Mesodermal cell (in vitro differentiated cells): ENCODE results near the gene TCF12.

ENCODE experiments used
- H3K27ac ChIP-seq: 2 replicates; pipeline ENCODE4 v1.7.0; 2013; ENCODE audit warnings: mild to moderate bottlenecking, low read depth, low read length, moderate library complexity; ENCODE audit not compliant: severe bottlenecking
- H3K36me3 ChIP-seq: 2 replicates; pipeline ENCODE4 v1.7.1; 2013; ENCODE audit warnings: mild to moderate bottlenecking, low read length, moderate library complexity; ENCODE audit not compliant: control insufficient read depth, insufficient read depth
- H3K4me1 ChIP-seq: one replicate; pipeline ENCODE4 v1.7.1; 2013; ENCODE audit warnings: mild to moderate bottlenecking, low read length; ENCODE audit not compliant: insufficient read depth, control insufficient read depth, poor library complexity, severe bottlenecking
- H3K4me3 ChIP-seq: 2 replicates; pipeline ENCODE4 v1.7.0; 2013; ENCODE audit warnings: low read length, control low read depth, mild to moderate bottlenecking; ENCODE audit not compliant: insufficient read depth, poor library complexity, severe bottlenecking; ENCODE audit errors: extremely low read depth
- H3K9me3 ChIP-seq: 2 replicates; pipeline ENCODE4 v1.7.1; 2013; ENCODE audit warnings: mild to moderate bottlenecking, low read length, moderate library complexity; ENCODE audit not compliant: control insufficient read depth
- WGBS, 2 experiments: methylation state at CpG; one replicate each; pipeline ENCODE4 v1.1.5; 2013; ENCODE audit warnings: missing lambda C conversion rate in 2 of 2; ENCODE audit not compliant: insufficient coverage in 2 of 2; 5-methylcytosine and 5-hydroxymethylcytosine counted together

TCF12 gene

DNA sequence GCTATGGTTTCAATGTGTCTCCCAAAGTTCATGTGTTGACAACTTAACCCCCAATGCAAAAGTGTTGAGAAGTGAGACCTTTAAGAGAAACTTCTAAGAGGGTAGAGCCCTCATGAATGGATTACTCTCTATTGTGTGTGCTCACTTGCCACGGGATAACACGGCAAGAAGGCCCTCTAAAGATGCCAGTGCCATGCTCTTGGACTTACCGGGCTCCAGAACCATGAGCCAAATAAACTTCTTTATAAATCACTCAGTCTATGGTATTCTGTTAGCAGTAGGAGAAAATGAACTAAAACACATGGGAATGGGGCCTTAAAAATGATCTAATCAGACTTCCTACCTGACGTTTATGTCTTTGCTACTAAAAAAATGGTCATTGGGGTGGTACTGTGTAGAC is 2.6 kb upstream of the TCF12 start:
- no peaks in the 10 kb centered on the region for H3K4me1 ChIP-seq
- H3K27ac ChIP-seq = no peak overlapping the region
- peaks cover 13% of the 10 kb centered on the region for H3K36me3 ChIP-seq
- peaks cover 12% of the 10 kb centered on the region for H3K9me3 ChIP-seq
- 100% methylated on average over 1 of the region's 4 CpGs; no CpG with 5 or more reads in 1 of the 2 experiments for WGBS, 2 experiments
- no peak overlapping the region for H3K4me3 ChIP-seq

- Histone ChIP-seq H3K36me3 (peaks cover 14% of the 10 kb centered on the region), H3K4me1 (no peaks in the 10 kb centered on the region), H3K9me3 (peaks cover 12% of the 10 kb centered on the region), H3K4me3 (peak overlapping the region; percentile 93), H3K27ac (no peak overlapping the region)
- WGBS, 2 experiments = 96 to 99% methylated on average over 6 to 7 of the region's 8 CpGs
Observed at GRCh38 chr15:56916825-56917477, 1.5 kb upstream of the TCF12 start.

DNA sequence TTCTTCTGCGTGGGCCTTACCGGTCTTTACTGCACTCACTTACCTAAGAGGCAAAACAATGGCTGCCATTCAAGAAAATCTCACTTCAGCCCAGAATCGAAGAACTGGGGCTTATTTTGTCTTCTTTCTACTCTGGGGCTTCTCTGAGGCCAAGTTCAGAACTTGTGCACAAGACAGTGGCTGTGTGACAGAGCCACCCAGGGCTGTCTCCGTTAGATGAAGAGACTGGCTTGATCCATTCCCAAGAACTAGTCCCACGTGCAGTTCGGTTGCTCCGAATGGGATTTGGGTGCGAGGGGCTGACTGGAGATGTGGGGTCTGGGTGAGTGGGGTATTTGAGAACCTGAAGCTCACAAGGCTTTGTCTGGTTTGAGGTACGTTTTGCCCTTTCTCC is 795 bp upstream of the TCF12 start:
- no peaks in the 10 kb centered on the region for H3K4me1 ChIP-seq
- H3K36me3 ChIP-seq = peaks cover 18% of the 10 kb centered on the region
- peak overlapping the region; percentile 93 for H3K4me3 ChIP-seq
- H3K9me3 ChIP-seq = peaks cover 12% of the 10 kb centered on the region
- H3K27ac ChIP-seq = peak overlapping the region; percentile 92
- 21 to 48% methylated on average over 4 to 9 of the region's 9 CpGs for WGBS, 2 experiments

DNA sequence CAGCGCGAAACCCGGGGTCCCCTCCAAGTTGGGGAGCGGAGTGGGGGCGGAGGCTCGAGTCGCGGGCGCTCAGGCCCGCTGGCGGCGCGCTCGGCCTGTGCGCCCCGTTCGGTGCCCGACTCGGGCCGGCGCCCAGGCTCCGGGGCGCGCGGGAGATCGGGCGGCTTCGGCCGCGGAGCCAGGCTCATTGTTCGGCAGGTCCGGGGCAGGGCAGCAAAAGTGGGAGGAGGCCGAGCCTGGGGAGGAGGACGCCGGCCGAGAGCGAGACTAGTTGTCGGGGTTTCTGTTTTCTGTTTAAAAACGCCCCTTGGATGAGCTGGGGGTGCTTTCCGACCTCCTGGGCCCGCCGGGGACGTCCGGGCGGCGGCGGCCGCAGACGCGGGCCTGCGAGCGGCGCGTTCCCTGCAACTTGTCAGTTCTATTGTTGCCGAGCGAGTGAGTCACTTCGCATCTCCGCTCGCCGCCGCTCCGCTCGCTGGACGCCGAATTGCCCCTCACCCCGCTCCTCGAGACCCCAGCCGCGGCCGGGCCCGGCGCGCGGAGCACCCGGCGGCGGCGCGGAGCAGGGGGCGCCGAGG is 676 bp downstream of the TCF12 start:
- Histone ChIP-seq H3K4me3 (peak overlapping the region; percentile 93), H3K9me3 (peaks cover 12% of the 10 kb centered on the region), H3K27ac (peak overlapping the region; percentile 92), H3K36me3 (peaks cover 26% of the 10 kb centered on the region), H3K4me1 (peaks cover 2% of the 10 kb centered on the region)
- WGBS, 2 experiments = 0% methylated on average over 43 to 77 of the region's 81 CpGs

GRCh38 chr15:56919609-56920366 is 1.3 kb downstream of the TCF12 start:
- WGBS, 2 experiments = 0% methylated on average over 29 to 37 of the region's 42 CpGs
- peaks cover 33% of the 10 kb centered on the region for H3K36me3 ChIP-seq

DNA sequence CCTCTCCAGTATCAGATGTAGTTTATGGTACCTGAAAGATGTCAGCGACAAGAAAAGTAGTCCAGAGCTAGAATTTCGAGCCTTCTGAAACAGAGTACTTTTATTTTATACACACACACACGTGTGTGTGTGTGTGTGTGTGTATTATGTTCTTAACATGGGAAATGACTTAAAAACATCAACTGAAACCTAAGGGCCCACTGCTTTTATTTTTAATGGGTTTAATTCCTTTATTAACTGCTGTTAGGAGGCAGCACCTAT is 1.9 kb downstream of the TCF12 start:
- H3K4me1 ChIP-seq = peaks cover 2% of the 10 kb centered on the region
- peaks cover 33% of the 10 kb centered on the region for H3K36me3 ChIP-seq
- peaks cover 12% of the 10 kb centered on the region for H3K9me3 ChIP-seq
- WGBS, 2 experiments = no CpG with 5 or more reads among the region's 3 CpGs
- no peak overlapping the region for H3K27ac ChIP-seq
- H3K4me3 ChIP-seq = peak overlapping the region; percentile 93

More at GRCh38 chr15:56919609-56920366, 1.3 kb downstream of the TCF12 start:
- Histone ChIP-seq H3K27ac (peak overlapping the region; percentile 92), H3K9me3 (peaks cover 12% of the 10 kb centered on the region), H3K4me3 (peak overlapping the region; percentile 93), H3K4me1 (peaks cover 2% of the 10 kb centered on the region)

DNA sequence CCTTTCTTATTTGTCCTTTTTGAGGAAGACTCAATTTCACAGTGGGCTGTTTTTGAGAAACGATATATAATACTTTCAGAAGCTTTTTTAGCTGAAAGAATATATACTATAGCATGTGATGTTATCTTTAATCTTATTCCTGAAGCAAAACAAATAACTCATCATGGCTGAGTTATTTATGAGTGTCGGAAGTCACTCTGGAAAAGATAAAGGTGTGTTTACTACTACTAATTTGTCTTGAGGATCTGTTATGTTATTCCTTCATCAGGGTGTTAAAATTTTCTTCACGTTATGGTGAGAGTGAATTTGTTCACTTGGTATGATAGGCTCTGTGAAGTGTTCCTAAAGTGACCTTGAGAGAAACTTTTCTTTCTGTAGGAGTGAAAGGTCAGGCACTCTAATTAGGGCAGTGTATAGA is 4.7 kb downstream of the TCF12 start:
- Histone ChIP-seq H3K4me1 (peaks cover 8% of the 10 kb centered on the region), H3K36me3 (peaks cover 24% of the 10 kb centered on the region), H3K4me3 (no peak overlapping the region), H3K27ac (no peak overlapping the region), H3K9me3 (no peaks in the 10 kb centered on the region)
- 82 to 100% methylated on average over 1 to 2 of the region's 3 CpGs for WGBS, 2 experiments

DNA sequence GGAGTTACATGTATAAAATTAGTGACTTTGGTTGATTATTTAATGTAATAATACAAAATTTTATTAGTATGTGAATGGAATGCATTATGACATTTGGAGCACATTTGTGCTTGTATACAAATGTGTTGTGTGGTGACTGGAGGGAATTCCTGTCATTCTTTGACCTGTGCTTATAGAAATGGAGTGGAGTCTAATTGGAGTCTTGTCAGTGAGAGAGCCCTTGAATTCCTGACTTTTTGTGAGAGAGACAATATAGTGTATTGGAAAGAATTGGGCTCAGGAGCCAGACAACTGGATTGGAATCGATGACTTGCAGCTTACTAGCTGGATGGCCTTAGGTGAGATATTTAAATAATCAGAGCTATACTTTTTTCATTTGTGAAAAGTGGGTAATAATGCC is 9.4 kb downstream of the TCF12 start:
- no peaks in the 10 kb centered on the region for H3K9me3 ChIP-seq
- WGBS, 2 experiments = 100% methylated on average over 1 of the region's 1 CpG; no CpG with 5 or more reads in 1 of the 2 experiments
- peaks cover 25% of the 10 kb centered on the region for H3K4me1 ChIP-seq
- peaks cover 49% of the 10 kb centered on the region for H3K36me3 ChIP-seq
- H3K4me3 ChIP-seq = no peak overlapping the region
- H3K27ac ChIP-seq = no peak overlapping the region

- H3K4me1 ChIP-seq = peaks cover 23% of the 10 kb centered on the region
- no peaks in the 10 kb centered on the region for H3K9me3 ChIP-seq
- H3K36me3 ChIP-seq = peaks cover 44% of the 10 kb centered on the region
- no peak overlapping the region for H3K4me3 ChIP-seq
- H3K27ac ChIP-seq = no peak overlapping the region
Observed at GRCh38 chr15:56929399-56929798, 11.0 kb downstream of the TCF12 start.

GRCh38 chr15:56929933-56930332 is 11.5 kb downstream of the TCF12 start:
- 86 to 93% methylated on average over 1 to 2 of the region's 3 CpGs for WGBS, 2 experiments
- H3K4me3 ChIP-seq = no peak overlapping the region
- peaks cover 4% of the 10 kb centered on the region for H3K9me3 ChIP-seq
- no peak overlapping the region for H3K27ac ChIP-seq
- peaks cover 44% of the 10 kb centered on the region for H3K36me3 ChIP-seq
- H3K4me1 ChIP-seq = peaks cover 23% of the 10 kb centered on the region
